T-helper 2 cell treated with Interferon-gamma antibody and Interleukin-4, amounts not matched to agents 100 ng/mL and 5 ng/mL, for 36 hours (primary cell): Measurements from ENCODE around the gene IL1RAPL2. TPM values are rescaled to one million over a fixed set of nuclear protein-coding genes. Genes with fewer than 3 reads are reported as not detected.
"Not testable (repeated sequence)": the region's sequence is repeated elsewhere in the genome, so short reads cannot be mapped to it uniquely, and the experiment has no call there.

Experiments used
- intact Hi-C: fragments of 100-400 bp; cut with micrococcal nuclease; formaldehyde crosslinking; loops from one replicate; pipeline ENCODE4 v1.15.1; 2023
- total RNA-seq: library from RNA; stranded (reverse); gene quantifications from 2 replicates; pipeline ENCODE4 v1.2.3, GENCODE V29; 2022

Gene IL1RAPL2
- total RNA-seq, 1 donor from 2014 or later: not detected

DNA sequence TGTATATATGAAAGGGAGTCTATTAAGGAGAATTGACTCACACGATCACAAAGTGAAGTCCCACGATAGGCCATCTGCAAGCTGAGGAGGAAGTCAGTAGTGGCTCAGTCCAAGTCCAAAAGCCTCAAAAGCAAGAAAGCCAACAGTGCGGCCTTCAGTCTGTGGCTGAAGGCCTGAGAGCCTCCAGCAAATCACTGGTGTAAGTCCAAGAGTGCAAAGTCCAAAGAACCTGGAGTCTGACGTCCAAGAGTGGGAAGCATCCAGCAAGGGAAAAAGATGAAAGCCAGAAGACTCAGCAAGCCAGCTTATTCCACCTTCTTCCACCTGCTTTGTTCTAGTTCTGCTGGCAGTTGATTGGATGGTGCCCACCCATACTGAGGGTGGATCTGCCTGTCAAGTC is 104.1 kb downstream of the IL1RAPL2 start:
- intact Hi-C loops: no loop called here

DNA sequence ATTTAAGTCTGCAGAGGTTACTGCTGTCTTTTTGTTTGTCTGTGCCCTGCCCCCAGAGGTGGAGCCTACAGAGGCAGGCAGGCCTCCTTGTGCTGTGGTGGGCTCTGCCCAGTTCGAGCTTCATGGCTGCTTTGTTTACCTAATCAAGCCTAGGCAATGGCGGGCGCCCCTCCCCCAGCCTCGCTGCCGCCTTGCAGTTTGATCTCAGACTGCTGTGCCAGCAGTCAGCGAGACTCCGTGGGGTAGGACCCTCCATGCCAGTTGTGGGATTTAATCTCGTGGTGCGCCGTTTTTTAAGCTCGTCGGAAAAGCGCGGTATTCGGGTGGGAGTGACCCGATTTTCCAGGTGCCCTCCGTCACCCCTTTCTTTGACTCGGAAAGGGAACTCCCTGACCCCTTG is 111.5 kb downstream of the IL1RAPL2 start:
- intact Hi-C loops: not testable (repeated sequence)

DNA sequence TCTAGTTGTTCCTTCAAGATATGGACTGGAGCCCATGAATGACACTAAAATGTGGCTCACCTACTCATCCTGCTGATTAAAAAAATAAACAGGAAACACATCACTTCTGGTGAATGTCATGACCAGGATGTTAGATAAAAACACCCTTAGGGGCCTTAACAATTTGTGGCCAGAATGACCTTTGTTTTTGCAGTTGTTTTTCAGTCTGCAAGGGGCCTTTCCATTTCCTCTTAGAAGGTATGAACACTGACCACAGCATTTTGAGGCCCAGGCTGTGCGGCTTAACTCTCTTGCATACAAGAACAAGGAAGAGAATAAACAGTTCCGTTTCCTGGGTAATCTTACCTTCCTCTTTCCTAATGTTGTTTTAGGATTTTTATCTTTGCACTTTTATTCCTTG is 113.2 kb downstream of the IL1RAPL2 start:
- intact Hi-C loops: no loop called here

DNA sequence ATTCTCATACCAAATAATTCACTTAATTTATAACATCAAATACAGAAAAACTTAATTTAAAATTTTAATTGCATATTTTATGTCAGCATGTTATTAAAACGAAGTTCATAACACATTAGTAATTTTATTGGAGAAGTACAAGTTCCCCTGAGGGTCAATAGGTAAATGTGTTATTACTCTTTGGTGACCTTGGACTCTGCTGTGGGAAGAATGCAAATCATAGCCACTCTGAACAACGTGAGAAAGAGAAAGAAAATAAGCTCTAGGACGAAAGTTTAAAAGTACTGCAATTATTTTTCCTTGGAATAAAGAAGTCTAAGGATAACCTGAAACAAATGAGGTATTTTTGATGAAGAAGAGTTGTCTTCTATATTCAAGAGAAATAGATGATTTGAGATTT is 115.2 kb downstream of the IL1RAPL2 start:
- intact Hi-C loops: no loop called here

DNA sequence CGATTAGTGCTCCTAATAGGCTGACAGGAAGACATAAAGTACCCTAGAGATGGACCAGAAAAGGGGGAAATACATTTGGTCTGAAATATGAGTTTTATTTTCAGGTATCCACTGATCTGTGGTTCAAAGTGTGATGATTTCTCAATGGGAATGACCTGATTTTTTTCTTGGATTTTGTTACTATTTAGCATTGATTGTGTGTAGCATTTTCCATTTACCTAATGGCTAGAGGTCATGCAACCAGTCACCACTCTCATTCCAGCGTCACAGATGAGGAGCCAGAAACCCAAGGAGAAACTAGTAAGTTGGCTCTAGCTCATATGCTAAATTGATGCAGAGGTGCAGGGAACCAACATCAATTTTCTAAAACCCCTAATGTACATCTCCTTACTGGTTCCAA is 118.1 kb downstream of the IL1RAPL2 start:
- intact Hi-C loops: no loop called here

DNA sequence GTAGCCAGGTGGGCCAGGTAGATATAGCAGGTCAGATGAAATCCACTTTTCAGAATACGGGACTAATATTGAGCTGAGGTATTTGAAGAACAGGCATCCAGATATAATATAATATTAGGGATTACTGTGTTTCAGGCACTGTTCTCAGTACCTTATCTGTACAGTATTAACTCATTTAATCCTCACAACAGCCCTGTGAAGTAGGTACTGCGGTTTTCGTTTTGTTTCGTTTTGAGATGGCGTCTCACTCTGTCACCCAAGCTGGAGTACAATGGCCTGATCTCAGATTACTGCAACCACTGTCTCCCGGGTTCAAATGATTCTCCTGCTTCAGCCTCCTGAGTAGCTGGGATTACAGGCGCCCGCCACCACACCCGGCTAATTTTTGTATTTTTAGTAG is 129.6 kb downstream of the IL1RAPL2 start:
- intact Hi-C loops: no loop called here

DNA sequence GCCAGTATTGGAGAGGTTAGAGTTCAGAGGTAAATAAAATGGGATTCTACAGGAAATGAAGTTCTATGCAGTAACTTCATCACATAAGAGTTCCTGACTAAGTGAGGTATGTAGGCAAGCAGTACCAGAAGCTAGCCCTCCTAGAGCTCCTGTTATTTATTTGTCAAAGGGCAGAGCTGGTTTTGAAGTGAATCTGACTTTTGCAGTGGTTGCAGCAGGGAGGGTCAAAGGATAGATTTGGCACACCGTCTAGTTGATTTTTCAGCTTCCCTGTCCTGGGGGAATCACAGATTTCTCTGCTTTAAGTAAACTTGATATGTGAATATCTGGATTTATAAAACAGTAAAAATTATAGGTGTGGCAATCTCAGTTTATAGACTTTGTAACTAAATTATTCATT is 130.7 kb downstream of the IL1RAPL2 start:
- intact Hi-C loops: no loop called here

DNA sequence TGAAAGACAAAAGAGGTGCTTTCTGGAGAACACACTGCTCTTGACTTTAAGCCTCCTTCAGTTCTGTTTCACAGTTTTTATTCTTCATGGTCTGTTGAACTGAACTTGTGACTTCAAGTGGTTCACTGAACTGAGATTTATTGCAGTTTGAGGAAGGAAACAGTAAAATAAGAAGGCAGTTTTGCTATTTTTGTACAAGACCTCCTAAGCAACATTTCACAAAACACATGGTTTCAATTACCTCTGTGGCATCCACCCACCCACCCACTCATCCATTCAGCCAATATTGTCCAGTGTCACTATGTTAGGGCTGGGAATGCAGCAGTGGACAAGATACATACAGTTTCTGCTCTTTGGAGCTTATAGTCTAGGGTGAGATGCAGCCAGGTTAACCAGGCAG is 131.3 kb downstream of the IL1RAPL2 start:
- intact Hi-C loops: no loop called here

DNA sequence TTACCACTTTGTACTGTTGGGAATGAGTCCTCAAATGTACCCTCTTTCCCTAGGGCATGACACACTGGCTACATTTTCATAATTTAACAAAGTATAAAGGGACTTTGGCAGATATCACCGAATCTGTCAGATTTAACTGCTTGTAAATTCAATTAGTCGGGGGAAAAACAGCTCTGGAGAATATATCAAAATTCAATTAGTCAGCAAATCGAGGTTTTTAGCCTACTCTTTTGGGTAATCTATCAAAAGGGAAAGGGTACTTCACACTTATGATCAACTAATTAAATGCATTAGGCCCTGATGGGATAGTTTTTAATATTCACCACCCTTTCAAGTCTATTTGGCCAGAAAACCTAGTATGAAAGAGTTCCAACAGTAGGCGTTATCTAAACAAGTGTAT is 141.0 kb downstream of the IL1RAPL2 start:
- intact Hi-C loops: no loop called here

DNA sequence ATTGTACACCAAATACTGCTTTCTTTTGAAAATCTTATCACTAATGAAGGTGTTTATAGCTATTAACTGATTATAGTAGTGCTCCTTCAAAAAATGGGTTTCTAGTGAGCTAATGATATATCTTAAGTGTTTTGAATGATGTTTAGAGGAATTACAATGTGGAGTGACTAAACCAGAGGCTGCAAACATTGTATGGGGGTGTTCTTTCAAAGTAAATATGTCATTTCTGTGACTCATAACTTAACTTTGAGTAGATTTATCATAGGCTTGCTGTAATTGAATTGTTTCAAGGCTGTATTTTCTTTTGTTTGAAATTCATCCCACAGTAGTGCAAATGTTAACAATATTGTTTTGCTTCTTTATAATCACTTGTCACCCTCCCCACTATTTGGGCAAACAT is 141.6 kb downstream of the IL1RAPL2 start:
- intact Hi-C loops: no loop called here

DNA sequence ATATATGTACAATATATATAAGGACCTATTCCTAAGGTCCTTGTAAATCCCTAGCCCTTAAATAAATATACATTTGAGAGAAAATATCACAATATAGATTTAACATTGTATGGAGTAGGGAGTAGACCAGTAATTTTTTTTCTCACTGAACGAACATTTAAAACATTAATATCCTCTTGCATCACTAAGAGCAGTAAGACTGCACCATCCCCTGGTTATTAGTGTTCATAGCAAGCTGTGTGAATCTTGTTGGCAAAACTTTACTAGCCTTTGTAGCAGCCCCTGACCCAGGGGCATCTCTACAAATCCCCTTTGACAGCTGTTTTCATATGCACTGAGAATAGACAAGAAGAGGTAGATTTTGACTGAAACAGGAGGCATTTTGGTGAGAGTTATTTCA is 146.5 kb downstream of the IL1RAPL2 start:
- intact Hi-C loops: no loop called here

DNA sequence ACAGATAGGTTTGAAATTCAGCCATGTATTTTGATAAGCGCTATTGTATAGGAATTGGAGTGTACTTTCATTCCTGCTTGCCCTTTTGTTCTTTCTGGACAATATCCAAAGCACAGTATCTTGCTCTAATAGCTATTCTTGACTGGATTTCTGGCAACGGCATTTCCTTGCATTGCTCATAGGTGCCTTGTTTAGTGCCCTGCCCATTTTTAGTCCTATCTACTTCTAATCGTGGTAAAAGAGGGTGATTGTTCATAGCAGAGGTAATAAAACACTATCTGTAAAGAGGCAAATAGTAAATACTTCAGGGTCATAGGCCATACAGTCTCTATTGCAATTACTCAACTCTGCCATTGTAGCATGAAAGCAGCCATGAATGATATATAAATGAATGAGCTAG is 155.9 kb downstream of the IL1RAPL2 start:
- intact Hi-C loops: no loop called here

DNA sequence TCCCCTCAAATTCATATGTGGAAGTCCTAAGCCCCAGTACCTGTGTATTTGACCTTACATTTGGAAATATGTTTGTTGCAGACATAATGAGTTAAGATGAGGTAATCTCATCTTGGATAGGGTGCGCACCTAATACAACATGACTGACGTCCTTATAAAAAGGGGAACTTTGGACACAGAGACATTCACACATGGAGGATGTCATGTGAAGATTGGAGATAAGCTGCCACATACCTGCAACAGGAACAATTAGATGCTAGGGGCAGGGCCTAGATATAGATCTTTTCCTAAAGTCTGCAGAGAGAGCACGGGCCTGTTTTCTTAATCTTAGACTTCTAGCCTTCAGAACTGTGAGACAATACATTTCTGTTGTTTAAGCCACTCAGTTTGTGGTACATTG is 162.5 kb downstream of the IL1RAPL2 start:
- intact Hi-C loops: no loop called here

DNA sequence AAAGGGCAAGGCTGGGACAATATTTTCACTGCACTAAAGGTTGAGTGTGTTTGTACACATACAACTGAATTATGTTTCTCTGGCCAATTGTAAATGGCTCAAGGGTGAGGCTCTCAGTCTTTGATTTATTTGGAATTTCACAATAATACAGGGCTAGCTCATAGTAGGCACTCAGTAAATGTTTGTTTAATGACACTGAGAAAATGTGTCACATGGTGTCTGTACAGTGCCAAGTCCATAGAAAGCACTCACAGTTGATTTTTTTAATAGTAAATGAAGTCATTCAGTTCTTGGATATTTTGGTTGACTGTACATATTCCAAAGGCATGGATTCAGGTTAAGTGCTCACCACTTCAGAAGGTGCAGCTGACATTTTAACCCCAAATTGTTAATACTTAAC is 176.4 kb downstream of the IL1RAPL2 start:
- intact Hi-C loops: no loop called here

DNA sequence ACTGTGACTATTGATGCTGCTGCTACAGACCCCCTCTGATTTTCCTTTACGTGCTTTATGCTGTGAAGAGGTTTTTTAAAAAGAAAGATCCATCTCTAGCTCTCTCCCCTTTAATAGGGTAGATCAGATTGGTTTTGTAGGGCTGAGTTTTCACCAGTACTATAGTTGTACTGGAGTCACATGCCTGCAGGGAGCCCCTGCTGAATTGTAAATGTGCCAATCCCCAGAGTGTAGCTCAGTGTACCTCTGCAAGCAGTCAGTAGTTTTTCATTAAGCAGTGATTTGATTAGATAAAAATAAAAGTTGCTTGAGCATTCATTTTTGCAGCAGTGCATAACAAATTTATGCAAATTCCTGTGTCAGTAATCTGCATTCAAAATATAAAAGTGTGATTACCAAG is 179.2 kb downstream of the IL1RAPL2 start:
- intact Hi-C loops: no loop called here

DNA sequence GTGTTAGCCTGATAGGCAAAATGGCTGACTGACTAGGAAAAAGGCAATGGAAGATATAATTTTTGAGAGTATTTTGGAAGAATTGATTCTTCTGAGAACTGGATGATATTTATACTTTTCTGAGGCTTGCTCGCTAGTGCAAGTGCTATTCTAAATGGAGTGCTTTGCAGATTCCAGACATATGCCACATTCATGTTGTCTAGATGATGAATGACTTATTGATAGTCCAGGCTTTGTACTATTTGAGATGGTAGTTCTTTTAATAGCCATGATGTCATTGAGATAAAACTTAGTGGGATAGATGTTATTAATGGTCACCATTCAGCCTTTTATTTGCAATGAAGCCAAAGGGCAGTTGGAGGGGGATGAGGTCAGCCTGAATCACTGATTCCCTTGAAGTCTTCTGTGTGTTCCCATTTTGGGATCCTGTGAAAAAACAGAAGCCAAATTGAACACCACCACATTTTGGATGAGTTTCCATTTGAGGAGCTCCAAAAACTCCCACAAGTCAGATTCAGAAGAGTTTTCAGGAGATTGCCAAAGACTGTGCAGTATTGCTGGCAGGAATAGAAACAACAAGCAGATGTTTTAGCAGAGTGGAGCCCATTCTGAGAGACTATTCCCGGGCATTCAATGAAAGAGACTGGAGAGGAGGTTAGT is 184.1 kb downstream of the IL1RAPL2 start:
- intact Hi-C loops: no loop called here

DNA sequence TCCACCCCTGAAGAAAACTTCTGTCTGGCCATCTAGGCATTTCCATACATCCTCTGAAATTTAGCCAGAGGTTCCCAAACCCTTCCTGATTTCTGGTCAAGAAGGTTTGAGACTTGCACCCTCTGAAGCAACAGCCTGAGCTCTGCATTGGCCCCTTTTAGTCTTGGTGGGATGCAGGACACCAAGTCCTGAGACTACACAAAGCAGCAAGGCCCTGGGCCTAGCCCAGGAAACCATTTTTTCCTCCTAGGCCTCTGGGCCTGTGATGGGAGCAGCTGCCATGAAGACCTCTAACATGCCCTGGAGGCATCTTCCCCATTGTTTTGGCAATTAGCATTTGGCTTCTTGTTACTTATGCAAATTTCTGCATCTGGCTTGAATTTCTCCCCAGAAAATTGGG is 196.6 kb downstream of the IL1RAPL2 start:
- intact Hi-C loops: no loop called here

DNA sequence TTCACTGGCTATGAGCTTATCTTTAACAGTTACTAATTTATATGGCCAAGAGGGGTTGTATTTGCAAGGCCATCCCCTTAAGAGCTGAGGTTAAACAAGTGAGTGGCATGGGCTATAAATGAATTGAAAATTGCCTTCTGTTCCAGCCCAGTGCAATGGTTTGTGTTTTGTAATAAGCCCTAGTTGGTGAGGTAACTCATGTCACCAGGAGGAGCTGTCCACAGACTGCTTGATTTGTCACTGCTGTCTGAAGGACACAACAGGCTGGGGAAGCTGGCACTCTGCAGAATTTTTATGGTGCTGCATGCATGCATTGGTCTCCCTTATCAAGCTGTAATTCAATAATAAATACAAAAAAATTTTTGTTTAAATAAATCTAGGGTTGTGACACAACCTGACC is 223.8 kb downstream of the IL1RAPL2 start:
- intact Hi-C loops: no loop called here

DNA sequence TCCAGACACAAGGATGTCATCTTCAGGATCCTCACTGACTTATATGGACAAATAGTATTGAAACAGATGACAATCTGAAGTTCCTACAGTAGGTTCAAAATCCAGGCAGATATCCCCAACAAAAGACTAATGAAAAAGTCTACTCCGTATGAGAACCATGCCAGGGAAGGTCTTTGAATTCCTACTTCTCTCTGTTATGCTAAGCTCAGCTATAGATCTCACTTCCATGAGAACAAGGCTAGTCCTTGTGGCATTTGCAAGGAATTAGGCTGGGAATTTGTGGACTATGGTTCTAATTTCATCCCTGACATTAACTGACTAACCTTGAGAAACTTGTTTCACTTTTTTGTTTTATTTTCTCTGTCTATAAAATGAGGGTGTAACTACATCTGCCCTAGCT is 229.8 kb downstream of the IL1RAPL2 start:
- intact Hi-C loops: no loop called here

DNA sequence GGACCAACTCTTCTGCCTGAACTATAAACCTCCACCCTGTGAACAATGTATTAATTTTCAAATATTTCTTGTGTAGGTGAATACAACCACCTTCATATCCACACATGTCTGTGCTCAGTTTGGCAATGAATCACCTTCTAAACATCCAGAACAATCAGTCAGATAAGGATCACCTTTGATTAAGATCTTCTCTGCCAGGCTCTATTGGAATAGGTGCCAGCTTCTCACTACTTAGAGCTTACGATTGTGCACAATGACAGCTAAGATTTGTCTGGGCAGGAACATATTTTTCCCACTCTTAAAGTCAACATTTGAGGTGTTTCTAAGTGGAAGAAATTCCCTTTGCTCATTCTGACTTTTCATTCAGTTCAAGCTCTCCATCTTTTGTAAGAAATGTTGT is 237.2 kb downstream of the IL1RAPL2 start:
- intact Hi-C loops: no loop called here

DNA sequence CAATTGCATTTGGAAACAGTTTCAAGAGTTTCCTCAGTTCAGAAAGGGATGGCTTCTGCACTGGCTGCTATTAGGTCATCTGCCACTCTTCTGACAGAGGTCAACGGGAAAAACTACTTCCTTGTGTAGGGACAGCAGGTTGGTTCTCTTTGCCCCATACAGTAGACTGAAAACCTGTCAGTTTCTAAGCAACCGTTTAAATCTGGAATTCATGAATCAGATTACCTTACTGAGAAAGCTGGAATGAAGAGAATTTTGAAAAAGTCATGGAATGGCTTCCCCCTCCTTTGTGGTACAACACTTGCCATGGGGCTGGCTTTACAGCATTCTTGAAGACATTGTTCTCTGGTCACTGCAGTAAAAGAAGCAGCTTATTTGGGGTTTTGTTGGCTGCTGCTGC is 240.3 kb downstream of the IL1RAPL2 start:
- intact Hi-C loops: no loop called here

DNA sequence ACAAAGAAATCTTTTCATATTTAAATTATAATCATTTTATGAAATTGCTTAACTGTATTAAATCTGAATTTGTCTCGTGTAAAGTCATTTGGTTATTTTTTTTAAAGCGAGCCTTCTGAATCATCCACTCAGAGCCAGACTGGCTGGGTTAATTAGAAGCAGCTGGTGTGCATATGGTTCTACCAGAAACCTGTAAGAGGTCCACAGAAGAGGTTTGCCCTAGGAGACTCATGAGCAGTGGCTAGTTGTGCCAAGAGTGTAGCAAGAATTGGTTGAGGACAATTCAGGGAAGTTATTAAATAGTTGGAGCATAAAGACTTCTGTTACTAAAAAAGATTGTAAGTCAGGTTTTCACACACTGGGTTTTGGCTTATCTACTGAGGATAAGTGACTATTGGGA is 267.4 kb downstream of the IL1RAPL2 start:
- intact Hi-C loops: no loop called here

DNA sequence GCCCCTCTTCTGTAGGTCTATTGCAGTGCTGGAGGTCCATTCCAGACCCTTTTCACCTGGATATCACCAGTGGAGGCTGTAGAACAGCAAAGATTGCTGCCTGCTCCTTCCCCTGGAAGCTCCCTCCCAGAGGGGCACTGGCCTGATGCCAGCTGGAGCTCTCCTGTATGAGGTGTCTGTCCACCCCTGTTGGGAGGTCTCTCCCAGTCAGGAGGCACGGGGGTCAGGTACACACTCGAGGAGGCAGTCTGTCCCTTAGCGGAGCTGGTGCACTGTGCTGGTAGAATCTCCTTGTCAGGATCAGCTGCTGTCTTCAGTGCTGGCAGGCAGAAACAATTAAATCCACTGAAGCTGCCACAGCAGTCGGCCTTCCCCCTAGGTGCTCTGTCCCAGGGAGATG is 276.6 kb downstream of the IL1RAPL2 start:
- intact Hi-C loops: no loop called here

DNA sequence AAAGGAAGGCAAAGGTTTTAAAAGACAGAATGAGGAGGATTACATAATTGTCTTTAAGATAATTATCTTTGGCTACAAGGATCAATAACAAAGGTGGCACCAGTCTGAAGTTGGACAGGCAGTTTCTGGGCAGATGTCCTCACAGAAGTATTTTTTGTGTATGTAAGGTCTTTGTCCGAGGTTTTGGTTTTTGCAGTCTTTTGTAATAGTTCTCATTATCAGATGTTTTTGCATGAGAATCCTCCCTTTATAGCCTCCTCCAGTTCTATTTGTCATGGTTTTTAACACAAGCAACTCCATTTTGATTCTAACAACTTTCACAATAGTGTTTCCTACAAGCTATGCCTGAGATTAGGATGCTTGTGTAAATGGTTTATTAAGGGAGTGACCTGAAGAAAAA is 286.2 kb downstream of the IL1RAPL2 start:
- intact Hi-C loops: no loop called here
